ENCODE data around the gene ELFN1. TPM values are rescaled to one million over a fixed set of nuclear protein-coding genes. Genes with fewer than 3 reads are reported as not detected.
A peak's percentile ranks its signal among the peaks of the same experiment; 100 is the strongest.

Gene ELFN1
- total RNA-seq, 2 experiments from 2014 or later = 0.10 to 0.12 TPM

- POLR2A ChIA-PET = no interaction called here
- Mint-ChIP-seq H3K9me3 (no peaks in the 10 kb centered on the region), H3K4me3 (no peak overlapping the region), H3K27me3 (peaks cover 3% of the 10 kb centered on the region), H3K36me3 (no peaks in the 10 kb centered on the region), H3K4me1 (ENCODE audit: low read depth) (peaks cover 18% of the 10 kb centered on the region), H3K27ac (no peak overlapping the region)
- DNase-seq = no peak
- intact Hi-C loops (cut with micrococcal nuclease) = no loop called here
- CTCF ChIA-PET = no interaction called here
These were observed 67.9 kb downstream of the ELFN1 start for GRCh38 chr7:1737956-1738355.

GRCh38 chr7:1738511-1738910 is 68.4 kb downstream of the ELFN1 start:
- H3K36me3 Mint-ChIP-seq = no peaks in the 10 kb centered on the region
- no peaks in the 10 kb centered on the region for H3K9me3 Mint-ChIP-seq
- peaks cover 3% of the 10 kb centered on the region for H3K27me3 Mint-ChIP-seq
- no peak for DNase-seq
- H3K27ac Mint-ChIP-seq = no peak overlapping the region
- H3K4me3 Mint-ChIP-seq = no peak overlapping the region
- H3K4me1 Mint-ChIP-seq (ENCODE audit: low read depth) = peaks cover 18% of the 10 kb centered on the region
- intact Hi-C loops (cut with micrococcal nuclease) = no loop called here
- ChIA-PET POLR2A (no interaction called here), CTCF (no interaction called here)

GRCh38 chr7:1738956-1739355 is 68.9 kb downstream of the ELFN1 start:
- Mint-ChIP-seq H3K27me3 (peaks cover 3% of the 10 kb centered on the region), H3K4me1 (ENCODE audit: low read depth) (peaks cover 18% of the 10 kb centered on the region), H3K27ac (no peak overlapping the region), H3K9me3 (no peaks in the 10 kb centered on the region), H3K4me3 (no peak overlapping the region), H3K36me3 (no peaks in the 10 kb centered on the region)
- intact Hi-C loops (cut with micrococcal nuclease) = no loop called here
- CTCF ChIA-PET = no interaction called here
- POLR2A ChIA-PET = no interaction called here
- DNase-seq = no peak

GRCh38 chr7:1739593-1739992 is 69.5 kb downstream of the ELFN1 start:
- intact Hi-C loops (cut with micrococcal nuclease) = no loop called here
- DNase-seq = no peak
- CTCF ChIA-PET = no interaction called here
- POLR2A ChIA-PET = no interaction called here
- no peaks in the 10 kb centered on the region for H3K36me3 Mint-ChIP-seq
- H3K27me3 Mint-ChIP-seq = peaks cover 3% of the 10 kb centered on the region
- no peaks in the 10 kb centered on the region for H3K9me3 Mint-ChIP-seq
- H3K27ac Mint-ChIP-seq = no peak overlapping the region
- H3K4me3 Mint-ChIP-seq = no peak overlapping the region
- peaks cover 18% of the 10 kb centered on the region for H3K4me1 Mint-ChIP-seq (ENCODE audit: low read depth)

- Mint-ChIP-seq H3K9me3 (no peaks in the 10 kb centered on the region), H3K36me3 (no peaks in the 10 kb centered on the region), H3K4me1 (ENCODE audit: low read depth) (peaks cover 18% of the 10 kb centered on the region), H3K27me3 (peaks cover 3% of the 10 kb centered on the region), H3K4me3 (no peak overlapping the region), H3K27ac (no peak overlapping the region)
- POLR2A ChIA-PET = no interaction called here
- intact Hi-C loops (cut with micrococcal nuclease) = no loop called here
- no peak for DNase-seq
- CTCF ChIA-PET = no interaction called here
These were observed 70.1 kb downstream of the ELFN1 start for GRCh38 chr7:1740214-1740613.

- intact Hi-C loops (cut with micrococcal nuclease) = no loop called here
- Mint-ChIP-seq H3K36me3 (no peaks in the 10 kb centered on the region), H3K4me3 (peak overlapping the region; percentile 51), H3K27ac (no peak overlapping the region), H3K4me1 (ENCODE audit: low read depth) (peaks cover 18% of the 10 kb centered on the region), H3K27me3 (peaks cover 3% of the 10 kb centered on the region), H3K9me3 (no peaks in the 10 kb centered on the region)
- ChIA-PET CTCF (no interaction called here), POLR2A (no interaction called here)
- no peak for DNase-seq
These were observed 71.2 kb downstream of the ELFN1 start for GRCh38 chr7:1741246-1741645.

GRCh38 chr7:1741751-1742554 is 71.9 kb downstream of the ELFN1 start:
- Mint-ChIP-seq H3K27ac (no peak overlapping the region), H3K36me3 (no peaks in the 10 kb centered on the region), H3K9me3 (no peaks in the 10 kb centered on the region), H3K27me3 (peaks cover 3% of the 10 kb centered on the region), H3K4me1 (ENCODE audit: low read depth) (peaks cover 18% of the 10 kb centered on the region), H3K4me3 (peak overlapping the region; percentile 51)
- ChIA-PET CTCF (no interaction called here), POLR2A (no interaction called here)
- peak; percentile 18 for DNase-seq
- intact Hi-C loops (cut with micrococcal nuclease) = no loop called here

GRCh38 chr7:1742555-1743303 is 72.7 kb downstream of the ELFN1 start:
- DNase-seq = peak; percentile 29
- Mint-ChIP-seq H3K4me1 (ENCODE audit: low read depth) (peaks cover 18% of the 10 kb centered on the region), H3K27ac (no peak overlapping the region), H3K27me3 (peaks cover 3% of the 10 kb centered on the region), H3K4me3 (peak overlapping the region; percentile 45), H3K9me3 (no peaks in the 10 kb centered on the region), H3K36me3 (no peaks in the 10 kb centered on the region)
- ChIA-PET POLR2A (no interaction called here), CTCF (interaction anchor here (0.6 kb wide), 1 partner anchor 174 kb away, joined by 4 read pairs; no protein-coding TSS in a partner anchor)
- intact Hi-C loops (cut with micrococcal nuclease) = no loop called here

- H3K4me3 Mint-ChIP-seq = no peak overlapping the region
- H3K27ac Mint-ChIP-seq = no peak overlapping the region
- no peaks in the 10 kb centered on the region for H3K36me3 Mint-ChIP-seq
- intact Hi-C loops (cut with micrococcal nuclease) = no loop called here
- H3K27me3 Mint-ChIP-seq = peaks cover 6% of the 10 kb centered on the region
- no peaks in the 10 kb centered on the region for H3K9me3 Mint-ChIP-seq
- CTCF ChIA-PET = interaction anchor here (0.6 kb wide), 1 partner anchor 175 kb away, joined by 4 read pairs; no protein-coding TSS in a partner anchor
- DNase-seq = no peak
- peaks cover 13% of the 10 kb centered on the region for H3K4me1 Mint-ChIP-seq (ENCODE audit: low read depth)
- POLR2A ChIA-PET = no interaction called here
These were observed 73.6 kb downstream of the ELFN1 start for GRCh38 chr7:1743481-1744230.

GRCh38 chr7:1744296-1745017 is 74.4 kb downstream of the ELFN1 start:
- no peak overlapping the region for H3K27ac Mint-ChIP-seq
- peaks cover 4% of the 10 kb centered on the region for H3K27me3 Mint-ChIP-seq
- H3K4me3 Mint-ChIP-seq = no peak overlapping the region
- H3K4me1 Mint-ChIP-seq (ENCODE audit: low read depth) = peaks cover 13% of the 10 kb centered on the region
- CTCF ChIA-PET = no interaction called here
- intact Hi-C loops (cut with micrococcal nuclease) = no loop called here
- no peak for DNase-seq
- POLR2A ChIA-PET = no interaction called here
- no peaks in the 10 kb centered on the region for H3K36me3 Mint-ChIP-seq
- H3K9me3 Mint-ChIP-seq = no peaks in the 10 kb centered on the region

- no peak overlapping the region for H3K4me3 Mint-ChIP-seq
- peaks cover 13% of the 10 kb centered on the region for H3K4me1 Mint-ChIP-seq (ENCODE audit: low read depth)
- no peak for DNase-seq
- no peaks in the 10 kb centered on the region for H3K36me3 Mint-ChIP-seq
- no peak overlapping the region for H3K27ac Mint-ChIP-seq
- intact Hi-C loops (cut with micrococcal nuclease) = no loop called here
- H3K27me3 Mint-ChIP-seq = peaks cover 4% of the 10 kb centered on the region
- CTCF ChIA-PET = no interaction called here
- H3K9me3 Mint-ChIP-seq = no peaks in the 10 kb centered on the region
- POLR2A ChIA-PET = no interaction called here
These were observed 75.0 kb downstream of the ELFN1 start for GRCh38 chr7:1745018-1745532.
